Posterior cingulate gyrus (tissue), 11 donors: ENCODE measurements around the gene ITGA6.
A peak's percentile ranks its signal among the peaks of the same experiment; 100 is the strongest.

Source experiments
- DNase-seq, 10 donors: peaks; one replicate each; pipeline versions ENCODE4 v3.0.0 to v3.0.0-alpha.2; 2020 to 2021; ENCODE audit warnings: mixed read lengths in 3 of 10
- intact Hi-C: fragments of 100-400 bp; cut with DNase I; formaldehyde crosslinking; loops from one replicate; pipeline ENCODE4 v1.15.1; 2023

ITGA6 gene

GRCh38 chr2:172438741-172439508 is 11.5 kb downstream of the ITGA6 start:
- DNase-seq = no peak
- intact Hi-C loops = no loop called here

- intact Hi-C loops = no loop called here
- no peak for DNase-seq
These were observed 12.1 kb downstream of the ITGA6 start for GRCh38 chr2:172439509-172439860.

DNA sequence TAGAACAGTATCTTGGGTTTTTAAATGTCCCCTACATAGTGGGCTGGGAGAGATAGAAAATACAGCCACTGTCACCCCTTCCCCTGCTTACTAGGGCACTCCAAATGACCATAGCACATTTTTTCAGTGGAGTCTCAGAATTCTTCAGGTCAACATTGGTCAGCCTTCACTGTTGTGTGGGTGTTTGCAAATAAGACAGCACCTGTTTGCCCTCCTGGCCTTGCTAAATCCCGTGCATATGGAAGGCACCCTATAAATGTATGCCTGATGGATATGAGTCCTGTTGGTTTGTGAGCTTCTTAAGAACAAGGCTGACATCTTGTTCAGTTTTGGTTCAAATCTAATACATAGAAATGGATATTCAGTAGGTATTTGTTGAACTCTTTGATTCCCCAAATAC is 12.5 kb downstream of the ITGA6 start:
- DNase-seq = no peak
- intact Hi-C loops = no loop called here

GRCh38 chr2:172440795-172441194 is 13.4 kb downstream of the ITGA6 start:
- intact Hi-C loops = no loop called here
- no peak for DNase-seq

GRCh38 chr2:172442072-172442895 is 14.9 kb downstream of the ITGA6 start:
- DNase-seq = no peak
- intact Hi-C loops = no loop called here

DNA sequence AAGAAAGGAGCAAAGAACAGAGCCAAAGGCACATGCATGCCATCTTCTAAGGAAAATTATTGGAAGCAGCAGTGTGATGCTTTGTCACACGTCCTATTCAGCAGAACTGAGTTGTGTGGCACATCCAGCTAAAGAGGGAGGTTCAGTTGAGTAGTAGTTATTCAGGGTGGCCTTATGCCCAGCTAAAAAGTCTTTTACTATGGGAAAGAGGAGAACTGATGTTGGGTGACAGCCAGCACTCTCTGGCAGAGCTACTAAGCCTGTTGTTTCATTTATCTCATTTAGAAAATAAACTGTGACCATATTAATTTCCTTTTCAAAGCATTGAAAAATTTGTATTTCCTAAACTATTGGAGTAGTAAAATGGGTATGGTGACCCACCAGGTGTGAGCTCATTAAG is 18.5 kb downstream of the ITGA6 start:
- DNase-seq = peak in 1 of 10 donors; percentile 25
- intact Hi-C loops = no loop called here

GRCh38 chr2:172446474-172447063 is 19.2 kb downstream of the ITGA6 start:
- no peak for DNase-seq
- intact Hi-C loops = no loop called here

DNA sequence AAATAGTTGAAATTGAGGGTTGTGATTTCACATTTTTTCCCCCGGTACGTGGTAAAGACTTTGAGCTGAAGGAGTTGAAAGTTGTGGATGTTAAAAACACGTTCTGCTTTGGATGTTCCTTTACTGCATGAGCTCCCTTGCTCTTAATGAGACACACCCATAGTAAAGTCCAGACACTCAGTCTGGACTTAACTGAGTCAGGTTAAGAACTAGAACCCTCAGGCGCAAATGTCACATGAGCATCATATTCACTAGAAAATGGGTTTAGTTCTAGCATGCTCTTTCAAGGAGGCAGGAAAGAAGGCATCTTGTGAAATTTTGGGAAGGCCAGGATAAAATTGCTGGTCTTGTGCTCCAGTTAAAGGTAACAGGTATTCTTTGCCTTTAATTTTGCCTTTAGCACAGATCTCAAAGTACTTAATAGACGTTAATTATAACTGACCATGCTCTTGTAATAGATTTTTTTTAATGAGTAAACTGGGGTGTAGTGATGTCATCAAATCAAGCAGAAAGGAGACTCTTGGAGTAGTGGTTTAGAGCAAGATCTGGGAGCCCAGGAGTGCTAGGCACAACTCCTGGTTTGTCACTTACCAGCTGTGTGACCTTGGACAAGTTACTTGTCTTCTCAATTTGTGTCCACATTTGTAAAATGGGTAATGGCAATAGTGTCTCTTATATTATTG is 20.6 kb downstream of the ITGA6 start:
- intact Hi-C loops = no loop called here
- DNase-seq = no peak

GRCh38 chr2:172448544-172449267 is 21.3 kb downstream of the ITGA6 start:
- intact Hi-C loops = no loop called here
- no peak for DNase-seq

DNA sequence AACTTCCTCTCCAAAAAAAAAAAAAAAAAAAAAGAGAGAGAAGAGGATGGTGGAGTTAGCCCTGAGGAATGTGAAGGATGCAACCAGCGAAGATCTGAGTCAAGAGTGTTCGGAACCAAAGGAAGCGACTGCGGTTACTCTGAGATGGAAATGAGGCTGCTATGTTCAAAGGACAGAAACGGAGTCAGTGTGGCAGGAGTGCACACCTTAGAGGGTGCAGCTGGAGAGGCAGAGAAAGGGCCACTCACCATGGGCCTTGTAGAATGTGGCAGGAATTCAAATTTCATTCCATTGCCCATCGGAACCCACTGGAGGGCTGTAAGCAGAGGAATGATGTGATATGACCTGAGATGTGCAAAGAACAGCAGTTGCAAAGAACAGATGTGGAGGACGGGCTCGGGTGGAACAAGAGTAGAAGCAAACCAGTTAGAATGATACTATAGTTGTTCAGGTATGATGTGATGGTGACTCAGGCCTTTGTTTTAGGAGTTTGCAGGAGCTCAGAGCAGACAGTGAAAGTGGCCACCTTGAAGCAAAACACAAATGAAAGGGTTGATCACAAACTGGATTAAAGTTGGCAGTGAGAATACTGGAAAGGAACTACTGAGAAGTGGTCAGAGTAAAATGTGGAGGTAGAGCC is 22.6 kb downstream of the ITGA6 start:
- DNase-seq = no peak
- intact Hi-C loops = no loop called here

DNA sequence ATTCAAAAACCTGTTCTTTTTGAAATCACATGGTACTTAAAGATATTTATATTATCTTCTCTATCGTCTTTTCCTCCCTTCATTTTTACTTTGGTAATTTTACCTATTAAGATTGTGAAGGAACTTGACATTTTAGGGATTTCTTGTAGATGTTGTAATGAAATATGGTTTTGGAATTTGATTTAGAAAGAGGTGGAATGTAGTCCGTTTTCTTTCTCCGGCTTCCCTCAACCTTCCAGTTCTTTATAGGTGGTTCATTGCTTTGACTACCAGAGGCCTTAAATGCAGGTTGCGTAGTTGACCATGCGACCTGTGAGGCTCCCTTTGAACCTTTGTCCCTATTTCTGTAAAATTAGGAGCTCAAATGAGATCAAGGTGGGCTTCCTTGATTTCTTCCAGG is 24.5 kb downstream of the ITGA6 start:
- no peak for DNase-seq
- intact Hi-C loops = no loop called here

GRCh38 chr2:172452845-172453244 is 25.5 kb downstream of the ITGA6 start:
- intact Hi-C loops = no loop called here

DNA sequence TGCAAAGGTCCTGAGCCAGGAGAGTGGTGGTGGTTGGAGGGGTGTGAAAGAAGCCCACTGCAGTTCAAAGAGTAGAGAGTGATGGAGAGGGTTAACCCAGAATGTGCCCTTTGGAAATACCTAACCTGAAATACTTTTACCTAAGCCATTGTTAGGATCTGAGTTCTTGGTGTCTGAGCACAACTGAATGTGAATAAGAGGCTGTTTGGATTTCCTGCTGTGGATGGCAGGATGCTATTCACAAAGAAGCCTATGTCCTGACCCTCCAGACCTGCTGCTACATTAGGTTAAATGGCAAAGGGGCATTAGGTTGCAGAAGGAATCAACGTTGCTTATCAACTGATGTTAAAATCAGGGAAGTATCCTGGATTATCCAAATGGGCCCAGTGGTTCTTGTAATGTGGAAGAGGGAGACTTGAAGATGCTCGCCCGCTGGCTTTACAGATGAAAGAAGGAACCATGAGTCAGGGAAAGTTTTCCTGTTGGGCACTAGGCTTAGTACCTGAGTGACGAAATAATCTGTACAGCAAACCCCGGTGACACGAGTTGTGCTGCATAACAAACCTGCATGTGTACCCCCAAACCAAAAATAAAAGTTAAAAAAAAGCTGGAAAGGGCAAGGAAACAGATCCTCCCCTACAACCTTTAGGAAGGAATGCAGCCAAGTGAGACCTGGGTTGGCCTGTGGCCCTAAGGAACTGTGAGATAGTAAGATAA is 27.2 kb downstream of the ITGA6 start:
- intact Hi-C loops = no loop called here
- no peak for DNase-seq

More at GRCh38 chr2:172452845-172453244, 25.5 kb downstream of the ITGA6 start:
- no peak for DNase-seq

GRCh38 chr2:172455121-172455515 is 27.7 kb downstream of the ITGA6 start:
- DNase-seq = no peak
- intact Hi-C loops = no loop called here

GRCh38 chr2:172456002-172456401 is 28.6 kb downstream of the ITGA6 start:
- intact Hi-C loops = no loop called here
- no peak for DNase-seq

GRCh38 chr2:172457536-172457935 is 30.1 kb downstream of the ITGA6 start:
- no peak for DNase-seq
- intact Hi-C loops = no loop called here

- intact Hi-C loops = no loop called here
These were observed 31.3 kb downstream of the ITGA6 start for GRCh38 chr2:172458561-172459124.

DNA sequence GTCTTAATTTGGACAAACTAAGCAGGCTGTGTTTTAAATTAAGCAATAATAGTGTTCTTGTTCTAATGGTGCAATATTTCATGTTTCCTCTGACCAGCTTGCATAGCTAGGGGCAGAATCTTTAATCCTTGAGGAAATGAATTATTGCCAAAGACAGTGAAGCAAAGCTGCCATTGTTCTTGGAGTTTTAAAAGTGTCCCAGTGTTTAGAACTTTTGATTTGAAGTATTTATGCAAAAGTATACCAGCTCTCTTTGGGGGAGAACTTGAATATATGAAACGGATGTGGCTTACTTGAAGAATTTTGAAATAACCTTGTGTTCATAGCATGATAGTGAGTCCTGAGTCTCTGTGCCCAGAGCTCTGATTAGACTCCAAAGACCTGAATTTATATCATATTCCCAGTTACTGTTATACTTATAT is 33.4 kb downstream of the ITGA6 start:
- DNase-seq = no peak
- intact Hi-C loops = loop anchor here (10.0 kb wide), 1 partner anchor 886 kb away; no protein-coding TSS in a partner anchor

More at GRCh38 chr2:172458561-172459124, 31.3 kb downstream of the ITGA6 start:
- DNase-seq = no peak
